ENCODE data around the gene BICD2. TPM values are rescaled to one million over a fixed set of nuclear protein-coding genes. Genes with fewer than 3 reads are reported as not detected.

The BICD2 gene
- total RNA-seq, 1 donor from 2014 or later = 48.2 TPM

DNA sequence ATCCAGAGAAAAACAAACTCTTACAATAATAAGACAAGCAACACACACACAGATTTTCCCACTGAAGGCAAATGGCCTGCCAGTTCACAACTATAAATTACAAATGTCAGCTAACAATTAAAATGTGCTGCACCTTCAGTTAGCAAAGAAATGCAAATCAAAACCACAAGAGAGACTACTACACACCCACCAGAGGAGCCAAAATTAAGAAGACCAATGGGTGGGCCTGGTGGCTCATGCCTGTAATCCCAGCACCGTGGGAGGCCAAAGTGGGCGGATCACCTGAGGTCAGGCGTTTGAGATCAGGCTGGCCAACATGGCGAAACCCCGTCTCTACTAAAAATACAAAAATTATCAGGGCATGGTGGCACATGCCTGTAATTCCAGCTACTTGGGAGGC lies 79.6 kb downstream of the BICD2 start:
- Mint-ChIP-seq H3K27ac (ENCODE audit: unreplicated experiment) (peak overlapping the region; percentile 14), H3K9me3 (ENCODE audit: unreplicated experiment) (no peaks in the 10 kb centered on the region), H3K27me3 (ENCODE audit: low read depth, unreplicated experiment) (no peaks in the 10 kb centered on the region), H3K36me3 (ENCODE audit: low read depth, unreplicated experiment) (no peaks in the 10 kb centered on the region), H3K4me1 (ENCODE audit: low read depth, unreplicated experiment) (no peaks in the 10 kb centered on the region), H3K4me3 (ENCODE audit: unreplicated experiment) (no peak overlapping the region)
- Histone ChIP-seq H4K20me1 (ENCODE audit: insufficient read depth, low read length) (no peaks in the 10 kb centered on the region), H3K4me2 (ENCODE audit: low read length) (no peak overlapping the region), H3K4me3 (ENCODE audit: insufficient read depth, low read depth, low read length) (no peak overlapping the region), H3K4me1 (ENCODE audit: insufficient read depth, low read length) (no peaks in the 10 kb centered on the region), H2AFZ (ENCODE audit: low read depth, low read length) (no peak overlapping the region), H3K9me3 (ENCODE audit: insufficient read depth, low read depth, low read length) (no peaks in the 10 kb centered on the region), H3K36me3 (ENCODE audit: insufficient read depth, low read length) (no peaks in the 10 kb centered on the region), H3K9ac (ENCODE audit: low read length) (no peak overlapping the region), H3K27me3 (ENCODE audit: insufficient read depth, low read length) (no peaks in the 10 kb centered on the region), H3K79me2 (ENCODE audit: insufficient read depth, low read length) (no peaks in the 10 kb centered on the region), H3K27ac (ENCODE audit: low read depth, low read length) (no peak overlapping the region)
- TF ChIP-seq, protein P1, sequence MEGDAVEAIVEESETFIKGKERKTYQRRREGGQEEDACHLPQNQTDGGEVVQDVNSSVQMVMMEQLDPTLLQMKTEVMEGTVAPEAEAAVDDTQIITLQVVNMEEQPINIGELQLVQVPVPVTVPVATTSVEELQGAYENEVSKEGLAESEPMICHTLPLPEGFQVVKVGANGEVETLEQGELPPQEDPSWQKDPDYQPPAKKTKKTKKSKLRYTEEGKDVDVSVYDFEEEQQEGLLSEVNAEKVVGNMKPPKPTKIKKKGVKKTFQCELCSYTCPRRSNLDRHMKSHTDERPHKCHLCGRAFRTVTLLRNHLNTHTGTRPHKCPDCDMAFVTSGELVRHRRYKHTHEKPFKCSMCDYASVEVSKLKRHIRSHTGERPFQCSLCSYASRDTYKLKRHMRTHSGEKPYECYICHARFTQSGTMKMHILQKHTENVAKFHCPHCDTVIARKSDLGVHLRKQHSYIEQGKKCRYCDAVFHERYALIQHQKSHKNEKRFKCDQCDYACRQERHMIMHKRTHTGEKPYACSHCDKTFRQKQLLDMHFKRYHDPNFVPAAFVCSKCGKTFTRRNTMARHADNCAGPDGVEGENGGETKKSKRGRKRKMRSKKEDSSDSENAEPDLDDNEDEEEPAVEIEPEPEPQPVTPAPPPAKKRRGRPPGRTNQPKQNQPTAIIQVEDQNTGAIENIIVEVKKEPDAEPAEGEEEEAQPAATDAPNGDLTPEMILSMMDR (IDR thresholded peaks at IDR 0.05; ENCODE audit: insufficient read depth, low read depth, low read length) = no peak
- TF ChIP-seq EZH2 (IDR thresholded peaks at IDR 0.05; ENCODE audit: insufficient read depth, low read length) = no peak
- DNase-seq (ENCODE audit: low read depth) = no peak
- no peak for FAIRE-seq

DNA sequence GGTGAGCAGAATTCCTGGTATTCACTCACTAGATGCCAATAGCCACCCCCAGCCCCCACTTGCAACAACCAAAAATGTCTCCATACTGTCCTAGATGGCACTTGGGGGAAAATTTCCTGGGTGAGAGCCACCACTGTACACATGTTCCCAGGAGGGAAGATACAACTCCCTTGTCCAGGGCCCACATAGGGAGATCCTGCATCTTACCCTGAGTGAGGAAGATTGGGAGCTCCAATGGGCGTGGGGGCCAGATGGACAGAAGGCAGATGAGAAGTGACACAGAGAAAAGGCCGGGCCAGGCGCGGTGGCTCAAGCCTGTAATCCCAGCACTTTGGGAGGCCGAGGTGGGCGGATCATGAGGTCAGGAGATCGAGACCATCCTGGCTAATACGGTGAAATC lies 82.4 kb downstream of the BICD2 start:
- H3K36me3 Mint-ChIP-seq (ENCODE audit: low read depth, unreplicated experiment) = no peaks in the 10 kb centered on the region
- no peak for TF ChIP-seq EZH2 (IDR thresholded peaks at IDR 0.05; ENCODE audit: insufficient read depth, low read length)
- TF ChIP-seq, protein P1 (IDR thresholded peaks at IDR 0.05; ENCODE audit: insufficient read depth, low read depth, low read length) = no peak

DNA sequence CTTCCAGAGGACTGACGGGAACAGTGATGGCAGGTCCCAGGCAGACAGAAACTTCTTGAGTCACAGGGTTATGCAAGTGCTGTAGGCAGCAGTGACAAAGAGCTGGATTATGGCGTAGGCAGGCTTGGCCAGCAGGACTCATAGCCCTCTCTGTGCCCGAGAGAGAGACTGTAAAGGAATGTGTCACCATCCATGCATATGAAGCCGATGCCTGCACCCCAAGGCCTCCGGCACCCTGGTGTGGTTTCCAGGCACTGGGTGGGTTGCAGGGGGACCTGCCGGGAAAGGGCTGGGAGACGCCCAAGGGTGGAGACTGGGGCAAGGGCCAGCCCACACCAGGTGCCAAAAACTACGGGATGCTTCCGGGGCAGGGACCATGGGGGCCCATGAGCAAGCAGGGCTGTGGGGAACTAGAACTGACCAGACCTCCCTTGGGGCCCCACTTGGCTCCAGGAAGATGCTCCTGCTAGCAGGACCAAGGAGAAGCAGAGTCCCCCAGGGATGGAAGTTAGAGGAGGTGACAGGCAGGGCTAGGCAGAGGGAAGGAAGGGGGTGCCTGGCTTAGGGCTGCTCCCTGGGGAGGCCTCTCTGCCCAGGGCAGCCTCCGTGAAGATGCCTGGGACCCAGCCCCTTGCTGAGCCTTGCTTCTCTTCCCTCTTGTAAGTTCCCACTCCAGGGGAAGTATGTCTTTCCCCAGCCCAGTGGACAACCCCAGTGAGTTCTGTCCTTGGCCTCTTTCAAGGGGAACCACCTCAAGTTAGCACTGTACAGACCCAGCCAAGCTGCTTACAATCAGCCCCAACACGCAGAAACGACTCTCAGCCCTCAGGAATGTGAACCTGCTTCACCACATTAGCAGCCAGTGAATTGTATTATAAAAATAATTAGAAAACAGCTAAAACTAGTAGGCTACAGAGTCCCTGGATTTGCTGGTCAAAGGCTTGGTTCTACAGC lies 84.2 kb downstream of the BICD2 start:
- no peaks in the 10 kb centered on the region for H3K27me3 Mint-ChIP-seq (ENCODE audit: low read depth, unreplicated experiment)
- TF ChIP-seq EZH2 (IDR thresholded peaks at IDR 0.05; ENCODE audit: insufficient read depth, low read length) = no peak
- TF ChIP-seq, protein P1 (IDR thresholded peaks at IDR 0.05; ENCODE audit: insufficient read depth, low read depth, low read length) = no peak
- no peak overlapping the region for H3K9ac ChIP-seq (ENCODE audit: low read length)

More for the DNA sequence above, 82.4 kb downstream of the BICD2 start:
- Mint-ChIP-seq H3K4me3 (ENCODE audit: unreplicated experiment) (no peak overlapping the region), H3K4me1 (ENCODE audit: low read depth, unreplicated experiment) (no peaks in the 10 kb centered on the region), H3K27me3 (ENCODE audit: low read depth, unreplicated experiment) (no peaks in the 10 kb centered on the region), H3K27ac (ENCODE audit: unreplicated experiment) (no peak overlapping the region), H3K9me3 (ENCODE audit: unreplicated experiment) (no peaks in the 10 kb centered on the region)
- FAIRE-seq = no peak
- Histone ChIP-seq H2AFZ (ENCODE audit: low read depth, low read length) (no peak overlapping the region), H3K79me2 (ENCODE audit: insufficient read depth, low read length) (no peaks in the 10 kb centered on the region), H3K27ac (ENCODE audit: low read depth, low read length) (no peak overlapping the region), H4K20me1 (ENCODE audit: insufficient read depth, low read length) (no peaks in the 10 kb centered on the region), H3K9ac (ENCODE audit: low read length) (no peak overlapping the region), H3K36me3 (ENCODE audit: insufficient read depth, low read length) (no peaks in the 10 kb centered on the region), H3K9me3 (ENCODE audit: insufficient read depth, low read depth, low read length) (no peaks in the 10 kb centered on the region), H3K4me1 (ENCODE audit: insufficient read depth, low read length) (no peaks in the 10 kb centered on the region), H3K4me3 (ENCODE audit: insufficient read depth, low read depth, low read length) (no peak overlapping the region), H3K4me2 (ENCODE audit: low read length) (no peak overlapping the region), H3K27me3 (ENCODE audit: insufficient read depth, low read length) (no peaks in the 10 kb centered on the region)
- DNase-seq (ENCODE audit: low read depth) = no peak

More for the DNA sequence above, 84.2 kb downstream of the BICD2 start:
- H3K4me1 ChIP-seq (ENCODE audit: insufficient read depth, low read length) = no peaks in the 10 kb centered on the region
- FAIRE-seq = no peak
- H2AFZ ChIP-seq (ENCODE audit: low read depth, low read length) = no peak overlapping the region
- Mint-ChIP-seq H3K4me1 (ENCODE audit: low read depth, unreplicated experiment) (no peaks in the 10 kb centered on the region), H3K27ac (ENCODE audit: unreplicated experiment) (no peak overlapping the region), H3K36me3 (ENCODE audit: low read depth, unreplicated experiment) (no peaks in the 10 kb centered on the region), H3K4me3 (ENCODE audit: unreplicated experiment) (no peak overlapping the region), H3K9me3 (ENCODE audit: unreplicated experiment) (no peaks in the 10 kb centered on the region)
- no peaks in the 10 kb centered on the region for H3K27me3 ChIP-seq (ENCODE audit: insufficient read depth, low read length)
- H4K20me1 ChIP-seq (ENCODE audit: insufficient read depth, low read length) = no peaks in the 10 kb centered on the region
- H3K4me3 ChIP-seq (ENCODE audit: insufficient read depth, low read depth, low read length) = no peak overlapping the region
- no peaks in the 10 kb centered on the region for H3K79me2 ChIP-seq (ENCODE audit: insufficient read depth, low read length)
- no peak overlapping the region for H3K4me2 ChIP-seq (ENCODE audit: low read length)
- H3K9me3 ChIP-seq (ENCODE audit: insufficient read depth, low read depth, low read length) = no peaks in the 10 kb centered on the region
- H3K27ac ChIP-seq (ENCODE audit: low read depth, low read length) = no peak overlapping the region
- H3K36me3 ChIP-seq (ENCODE audit: insufficient read depth, low read length) = no peaks in the 10 kb centered on the region
- DNase-seq (ENCODE audit: low read depth) = peak; percentile 37
